Loucy (cell line): ENCODE data around the gene BAD.

Experiments
- H2AFZ ChIP-seq: fragments of 200-600 bp; sonication (generic); 2 replicates; pipeline ENCODE4 v1.6.0; 2016; ENCODE audit warnings: antibody characterized with exemption, mild to moderate bottlenecking, low read length, moderate library complexity
- H3F3A ChIP-seq: fragments of 200-600 bp; 2 replicates; pipeline ENCODE4 v1.6.0; 2016; ENCODE audit warnings: antibody characterized with exemption, low read depth, mild to moderate bottlenecking
- H3K27me3 ChIP-seq: fragments of 200-600 bp; sonication (generic); 2 replicates; pipeline ENCODE4 v1.6.1; 2014; ENCODE audit warnings: low read length, mild to moderate bottlenecking; ENCODE audit not compliant: insufficient read depth, poor library complexity, severe bottlenecking
- H3K36me3 ChIP-seq: fragments of 200-600 bp; sonication (generic); 2 replicates; pipeline ENCODE4 v1.6.1; 2016; ENCODE audit warnings: low read length; ENCODE audit not compliant: insufficient read depth
- H3K4me1 ChIP-seq: fragments of 200-600 bp; sonication (generic); 2 replicates; pipeline ENCODE4 v1.5.1; 2014; ENCODE audit warnings: low read length, mild to moderate bottlenecking; ENCODE audit not compliant: insufficient read depth, poor library complexity, severe bottlenecking
- H3K4me2 ChIP-seq: fragments of 200-600 bp; sonication (generic); 2 replicates; pipeline ENCODE4 v1.6.0; 2014; ENCODE audit warnings: antibody characterized with exemption, low read length, low read depth, mild to moderate bottlenecking; ENCODE audit not compliant: poor library complexity, severe bottlenecking
- H3K4me3 ChIP-seq: fragments of 200-600 bp; sonication (generic); 2 replicates; pipeline ENCODE4 v1.5.1; 2014; ENCODE audit warnings: low read length, mild to moderate bottlenecking, mixed read lengths; ENCODE audit not compliant: poor library complexity, severe bottlenecking
- H3K79me2 ChIP-seq: fragments of 200-600 bp; sonication (generic); 2 replicates; pipeline ENCODE4 v1.6.1; 2014; ENCODE audit warnings: low read length; ENCODE audit not compliant: insufficient read depth
- H3K9ac ChIP-seq: fragments of 200-600 bp; sonication (generic); 2 replicates; pipeline ENCODE4 v1.6.0; 2014; ENCODE audit warnings: mild to moderate bottlenecking, low read depth, low read length, moderate library complexity; ENCODE audit not compliant: poor library complexity, severe bottlenecking
- H3K9me2 ChIP-seq: fragments of 200-600 bp; sonication (generic); replicated peaks from 2 replicates; pipeline ENCODE4 v1.6.1; 2016; ENCODE audit warnings: low read depth, low read length, mixed read lengths
- H3K9me3 ChIP-seq: fragments of 200-600 bp; sonication (generic); 2 replicates; pipeline ENCODE4 v1.6.1; 2014; ENCODE audit warnings: mild to moderate bottlenecking, antibody characterized with exemption, low read length, low read depth; ENCODE audit not compliant: insufficient read depth
- H4K20me1 ChIP-seq: fragments of 200-600 bp; sonication (generic); 2 replicates; pipeline ENCODE4 v1.6.0; 2014; ENCODE audit warnings: antibody characterized with exemption, low read length, mild to moderate bottlenecking; ENCODE audit not compliant: insufficient read depth, poor library complexity, severe bottlenecking
- CTCF ChIP-seq: fragments of 200-600 bp; sonication (generic); conservative IDR thresholded peaks from 2 replicates; pipeline ENCODE4 v1.5.1; 2014; ENCODE audit warnings: mild to moderate bottlenecking, antibody characterized with exemption, low read length
- EZH2phosphoT487 ChIP-seq: fragments of 200-600 bp; IDR thresholded peaks from 2 replicates; pipeline ENCODE4 v1.6.1; 2018; ENCODE audit warnings: antibody characterized with exemption, mild to moderate bottlenecking, moderate library complexity, borderline replicate concordance

The BAD gene

GRCh38 chr11:64321533-64321932 lies 37.1 kb upstream of the BAD start:
- no peak overlapping the region for H3K4me3 ChIP-seq
- peaks cover 6% of the 10 kb centered on the region for H4K20me1 ChIP-seq
- H3F3A ChIP-seq: peaks cover 7% of the 10 kb centered on the region; the same call in 1 of the 2 replicates
- H3K9me2 ChIP-seq: no peaks in the 10 kb centered on the region
- no peak overlapping the region for H3K4me2 ChIP-seq
- H3K27me3 ChIP-seq: no peaks in the 10 kb centered on the region
- no peaks in the 10 kb centered on the region for H3K36me3 ChIP-seq
- peaks cover 22% of the 10 kb centered on the region for H3K4me1 ChIP-seq
- no peaks in the 10 kb centered on the region for H3K9me3 ChIP-seq
- H3K79me2 ChIP-seq: peaks cover 31% of the 10 kb centered on the region
- H3K9ac ChIP-seq: no peak overlapping the region
- TF ChIP-seq CTCF (no peak), EZH2phosphoT487 (no peak)
- no peak overlapping the region for H2AFZ ChIP-seq

- H4K20me1 ChIP-seq: peaks cover 9% of the 10 kb centered on the region
- TF ChIP-seq CTCF: no peak
- TF ChIP-seq EZH2phosphoT487: no peak
- no peaks in the 10 kb centered on the region for H3K9me2 ChIP-seq
- no peak overlapping the region for H3K9ac ChIP-seq
- no peaks in the 10 kb centered on the region for H3K27me3 ChIP-seq
- no peak overlapping the region for H2AFZ ChIP-seq
- H3K4me3 ChIP-seq: no peak overlapping the region
- H3K4me2 ChIP-seq: no peak overlapping the region
- peaks cover 37% of the 10 kb centered on the region for H3K79me2 ChIP-seq
- H3K4me1 ChIP-seq: peaks cover 22% of the 10 kb centered on the region
- no peaks in the 10 kb centered on the region for H3K9me3 ChIP-seq
- no peaks in the 10 kb centered on the region for H3K36me3 ChIP-seq
- peaks cover 7% of the 10 kb centered on the region; the same call in 1 of the 2 replicates for H3F3A ChIP-seq
Observed at GRCh38 chr11:64321026-64321425, 36.6 kb upstream of the BAD start.

- Histone ChIP-seq H3K4me3 (no peak overlapping the region), H3K4me2 (peak overlapping the region; percentile 13), H3K9me2 (no peaks in the 10 kb centered on the region), H3K27me3 (no peaks in the 10 kb centered on the region), H3K4me1 (peaks cover 22% of the 10 kb centered on the region), H4K20me1 (peaks cover 10% of the 10 kb centered on the region), H3K79me2 (peaks cover 41% of the 10 kb centered on the region), H3K9ac (peak overlapping the region; percentile 0), H2AFZ (no peak overlapping the region), H3F3A (peaks cover 7% of the 10 kb centered on the region; the same call in 1 of the 2 replicates), H3K9me3 (no peaks in the 10 kb centered on the region), H3K36me3 (peaks cover under 1% of the 10 kb centered on the region; the same call in 1 of the 2 replicates)
- TF ChIP-seq EZH2phosphoT487 (no peak), CTCF (no peak)
Observed at GRCh38 chr11:64320556-64320955, 36.1 kb upstream of the BAD start.
